HG03565 (cell line): ENCODE results near the gene CFAP69.
A peak's percentile ranks its signal among the peaks of the same experiment; 100 is the strongest.

Experiments used
- ATAC-seq: cut with Tn5 transposase; IDR thresholded peaks from one replicate; pipeline ENCODE4 v1.9.1; 2021; ENCODE audit warnings: mild to moderate bottlenecking, moderate library complexity; ENCODE audit not compliant: unreplicated experiment

CFAP69 gene

DNA sequence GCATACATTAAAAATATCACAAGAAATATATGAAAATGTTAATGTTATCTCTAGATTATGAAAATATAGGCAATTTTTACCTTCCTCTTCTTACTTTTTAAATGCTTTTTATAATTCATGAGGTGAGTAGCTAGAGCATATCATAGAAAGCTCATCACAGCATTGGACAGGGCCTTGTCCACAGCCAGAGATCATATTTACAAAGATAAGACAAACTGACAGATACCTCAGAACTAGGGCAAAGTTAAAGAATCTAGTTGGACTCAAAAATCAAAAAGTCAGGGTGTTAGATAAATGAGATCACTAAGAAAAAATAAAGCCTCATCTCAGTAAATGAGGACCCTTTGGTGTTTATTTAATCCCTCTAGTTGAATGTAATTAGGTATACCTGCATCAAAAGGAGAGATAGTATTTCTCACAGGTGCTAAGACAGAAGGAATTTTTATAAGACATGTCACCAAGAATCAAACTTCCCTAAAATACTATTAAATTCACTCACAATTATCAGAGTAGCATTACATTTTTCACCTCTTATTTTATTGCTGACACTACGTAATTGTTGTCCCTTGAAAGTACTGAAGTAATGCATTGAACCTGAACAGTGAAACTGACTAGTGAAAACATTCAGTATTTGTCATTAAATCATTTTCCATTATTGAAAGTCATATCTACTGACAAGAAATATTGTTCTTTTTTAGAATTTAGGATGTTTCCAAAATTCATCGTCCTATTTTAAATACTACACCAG lies 25.6 kb downstream of the CFAP69 start:
- ATAC-seq = no peak

GRCh38 chr7:90271753-90272152 lies 26.8 kb downstream of the CFAP69 start:
- ATAC-seq = no peak

DNA sequence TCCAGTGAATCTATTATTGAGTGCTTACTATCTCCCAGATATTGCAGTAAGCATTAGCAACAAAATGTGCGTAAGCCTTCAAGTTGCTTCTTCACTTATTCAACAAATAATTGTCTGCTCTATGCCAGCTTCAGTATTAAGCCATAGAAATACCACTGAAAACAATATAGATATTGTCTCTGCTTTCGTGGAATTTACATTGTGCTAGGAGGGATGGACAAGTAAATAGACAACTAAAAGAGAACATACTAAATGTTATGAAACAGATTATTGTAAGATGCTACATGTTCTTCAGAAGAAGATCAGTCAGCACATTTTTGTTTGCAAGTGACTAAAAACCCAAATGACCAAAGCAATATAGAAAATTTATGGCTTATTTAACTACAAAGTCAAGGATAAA lies 27.3 kb downstream of the CFAP69 start:
- no peak for ATAC-seq

GRCh38 chr7:90274161-90274560 lies 29.2 kb downstream of the CFAP69 start:
- no peak for ATAC-seq

DNA sequence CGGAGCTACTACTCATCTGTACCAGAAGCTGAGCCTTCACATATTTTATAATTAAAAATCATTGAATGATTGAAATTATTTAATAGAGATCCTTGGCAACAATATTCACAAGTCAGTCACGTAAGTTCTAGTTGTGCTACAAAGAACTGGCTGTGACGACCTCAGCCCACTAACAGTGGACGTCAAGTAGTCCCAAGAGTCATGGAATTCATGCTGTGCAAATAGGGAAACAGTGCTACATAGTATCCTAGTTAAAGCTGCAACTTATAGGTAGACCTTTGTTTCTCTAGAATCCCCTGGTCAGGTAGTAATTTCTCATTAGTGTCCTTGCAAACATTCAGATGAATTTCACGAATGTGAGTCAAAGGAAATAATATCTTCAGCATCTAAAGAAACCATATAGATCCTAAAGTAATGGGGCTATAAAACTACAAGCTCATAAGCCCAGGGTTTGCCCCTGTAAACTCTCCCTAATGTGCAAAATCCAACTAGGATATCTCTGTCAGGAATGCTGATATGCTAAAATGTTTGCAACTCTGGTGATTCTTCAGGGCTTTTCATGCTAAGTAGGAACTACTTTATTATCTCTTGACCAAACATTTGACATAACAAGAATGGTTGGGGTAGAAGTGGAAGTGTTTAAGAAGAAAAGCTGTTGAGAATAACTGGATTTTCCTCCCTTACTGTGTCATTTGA lies 31.2 kb downstream of the CFAP69 start:
- ATAC-seq = no peak

GRCh38 chr7:90288154-90288553 lies 43.2 kb downstream of the CFAP69 start:
- ATAC-seq = no peak

GRCh38 chr7:90290244-90291113 lies 45.5 kb downstream of the CFAP69 start:
- ATAC-seq = no peak

GRCh38 chr7:90298145-90299038 lies 53.4 kb downstream of the CFAP69 start:
- ATAC-seq = peak; percentile 86

- no peak for ATAC-seq
These were observed 58.3 kb downstream of the CFAP69 start for GRCh38 chr7:90303241-90303640.

DNA sequence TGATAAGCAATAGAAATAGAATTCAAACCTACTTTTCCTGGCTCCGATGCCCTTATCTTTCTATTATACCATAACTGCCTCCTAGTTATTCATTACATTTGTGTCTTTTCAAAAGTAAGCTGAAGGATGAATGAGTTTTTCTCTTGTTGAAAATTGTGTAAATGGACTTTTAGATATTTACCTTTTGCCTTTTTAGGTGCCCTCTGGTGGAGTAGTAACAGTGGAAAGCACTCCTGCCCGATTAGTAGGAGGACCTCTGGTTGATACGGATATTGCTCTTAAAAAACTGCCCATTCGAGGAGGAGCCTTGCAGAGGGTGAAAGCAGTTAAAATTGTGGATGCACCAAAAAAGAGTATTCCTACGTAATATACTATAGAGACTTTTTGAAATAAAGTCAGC lies 64.9 kb downstream of the CFAP69 start:
- no peak for ATAC-seq

DNA sequence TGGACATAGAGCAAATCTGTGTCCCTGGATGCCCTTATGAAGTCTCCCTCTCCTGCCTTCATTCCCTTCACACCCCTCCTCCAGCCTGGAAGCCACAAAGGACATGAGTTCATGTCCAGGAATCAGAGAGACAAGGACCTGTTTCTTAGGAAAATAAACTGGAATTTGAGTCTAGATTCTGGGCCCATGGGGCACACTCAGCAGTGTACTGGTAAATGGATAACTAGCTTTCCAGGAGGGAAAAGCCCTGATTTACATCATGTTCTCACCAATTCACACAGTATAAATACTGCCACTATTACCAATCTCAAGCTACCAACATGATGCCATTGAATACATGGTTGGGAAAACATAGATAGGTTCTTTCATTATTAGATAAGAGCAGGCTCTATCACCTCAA lies 66.2 kb downstream of the CFAP69 start:
- no peak for ATAC-seq

DNA sequence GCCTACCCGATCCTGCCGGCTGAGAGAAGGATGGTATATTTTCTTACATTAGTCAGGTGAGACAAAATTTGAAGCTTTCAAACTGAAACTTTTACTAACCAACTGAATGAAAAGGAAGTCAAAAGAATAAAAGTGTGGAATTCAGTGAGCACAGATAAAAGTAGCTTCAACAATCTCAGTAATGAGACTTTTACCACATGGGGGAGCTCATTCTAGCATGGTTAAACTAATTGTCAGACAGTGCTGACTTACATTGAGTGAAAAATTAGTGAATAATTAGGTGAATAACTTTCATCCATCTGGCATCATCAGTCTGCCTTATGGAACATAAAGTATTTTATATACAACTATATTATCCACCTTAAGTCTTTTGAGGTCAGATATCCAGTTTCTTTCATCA lies 67.8 kb downstream of the CFAP69 start:
- ATAC-seq = no peak

DNA sequence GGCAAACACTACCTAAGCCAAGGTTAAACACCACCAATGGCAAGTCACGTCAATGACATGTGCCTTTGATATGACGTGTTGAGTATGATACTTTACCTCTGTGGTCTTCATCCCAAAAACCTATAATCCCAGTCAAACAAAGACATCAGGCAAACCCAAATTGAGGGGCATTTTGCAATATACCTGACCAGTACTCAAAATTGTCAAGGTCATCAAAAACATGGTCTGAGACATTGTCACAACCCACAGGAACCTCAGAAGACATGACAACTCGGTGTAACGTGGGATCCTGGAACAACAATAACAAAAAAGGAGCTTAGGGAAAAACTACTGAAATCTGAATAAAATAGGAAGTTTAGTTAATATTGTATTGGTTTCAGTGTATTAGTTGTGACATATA lies 68.9 kb downstream of the CFAP69 start:
- no peak for ATAC-seq

DNA sequence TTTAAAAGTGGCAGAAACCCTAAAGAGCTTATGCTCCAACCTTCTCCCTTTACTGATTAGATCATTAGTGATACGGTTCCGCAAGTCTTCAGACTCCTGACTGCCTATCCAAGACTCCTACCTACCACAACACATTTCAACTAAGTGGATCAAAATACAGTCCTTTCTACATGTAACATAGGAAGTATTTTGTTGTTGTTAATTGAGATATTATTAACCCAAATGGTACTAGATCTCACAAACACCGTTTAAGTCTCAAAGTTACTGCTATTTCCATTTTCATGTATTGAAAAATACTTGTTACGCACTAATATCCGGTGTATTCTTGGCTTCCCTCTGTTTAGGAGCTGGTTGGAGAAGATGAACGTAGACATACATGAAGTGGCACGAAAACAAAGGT lies 75.0 kb downstream of the CFAP69 start:
- ATAC-seq = no peak

- ATAC-seq = no peak
These were observed 75.4 kb downstream of the CFAP69 start for GRCh38 chr7:90320418-90320800.

DNA sequence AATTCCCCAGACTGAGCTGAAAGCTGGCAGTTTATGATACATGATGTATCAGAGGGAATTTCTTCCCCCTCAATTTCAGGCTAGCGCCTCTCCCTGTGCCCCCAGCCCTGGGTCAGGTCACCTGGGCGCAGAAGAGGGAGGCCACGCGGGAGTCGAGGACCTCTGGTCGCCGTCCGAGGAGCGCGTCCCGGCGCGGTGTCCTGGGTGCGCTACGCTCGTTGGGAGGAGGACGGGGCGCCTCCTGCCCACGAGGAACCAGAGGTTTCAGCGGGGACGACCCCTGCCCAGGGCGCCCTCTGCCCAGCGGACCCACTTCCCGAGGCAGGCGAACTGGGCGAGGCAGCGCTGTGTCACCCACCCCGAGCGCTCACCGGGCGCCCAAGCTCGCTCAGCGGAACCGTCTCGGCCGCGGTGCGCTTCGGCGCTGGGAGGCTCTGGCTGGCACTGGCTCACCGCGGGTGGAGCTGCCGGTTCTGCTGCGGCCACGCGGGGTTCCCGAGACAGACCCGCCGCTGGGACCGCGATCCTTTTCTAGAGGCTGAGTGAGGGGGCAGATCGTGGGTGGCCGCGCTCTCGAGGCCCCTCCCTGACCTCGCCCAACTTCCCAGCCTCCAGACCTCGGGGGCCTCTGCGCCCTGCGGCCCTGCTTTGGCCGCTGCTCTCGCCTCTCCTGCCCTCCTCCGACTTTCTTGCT lies 76.0 kb downstream of the CFAP69 start, which contains the start of gene FAM237B:
FAM237B (minus strand) TSS at position 504 of the 694 bp plus-strand sequence. CDS start 1,556 bp downstream, outside the sequence.
- no peak for ATAC-seq

DNA sequence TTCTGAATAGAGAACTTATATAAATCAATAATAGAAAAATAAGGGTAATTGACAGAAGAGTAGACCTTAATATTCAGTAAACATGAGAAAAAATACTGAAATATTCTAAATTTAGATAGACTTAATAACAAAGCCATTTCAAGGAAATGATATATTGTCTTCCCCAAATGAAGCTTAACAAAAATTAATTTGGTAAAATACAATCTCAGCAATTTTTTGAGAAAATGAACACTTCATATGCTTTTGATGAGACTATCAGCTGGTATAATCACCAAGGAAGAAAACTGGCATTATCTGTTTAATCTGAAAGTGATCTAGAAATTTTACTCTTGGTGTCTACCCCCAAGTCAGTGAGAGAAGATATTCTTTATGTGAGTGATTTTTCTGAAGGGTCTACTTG lies 77.9 kb downstream of the CFAP69 start:
- no peak for ATAC-seq

DNA sequence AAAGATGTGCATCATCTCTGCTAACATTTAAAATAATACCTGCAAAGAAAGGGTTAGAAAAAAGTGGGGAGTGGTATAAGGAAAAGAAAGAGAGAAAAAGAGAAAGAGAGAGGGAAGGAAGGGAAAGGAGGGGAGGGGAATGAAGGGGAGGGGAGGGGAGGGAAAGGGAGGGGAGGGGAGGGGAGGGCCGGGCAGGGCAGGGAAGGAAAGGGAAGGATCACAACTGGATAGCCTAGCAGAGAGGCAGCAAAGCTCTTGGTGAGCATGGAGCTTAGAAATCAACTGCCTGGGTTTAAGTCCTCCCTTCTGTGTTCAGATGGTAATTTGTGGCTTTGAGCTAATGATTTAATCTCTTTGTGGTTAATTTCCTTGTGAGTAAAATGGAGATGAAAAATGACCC lies 81.5 kb downstream of the CFAP69 start:
- no peak for ATAC-seq

DNA sequence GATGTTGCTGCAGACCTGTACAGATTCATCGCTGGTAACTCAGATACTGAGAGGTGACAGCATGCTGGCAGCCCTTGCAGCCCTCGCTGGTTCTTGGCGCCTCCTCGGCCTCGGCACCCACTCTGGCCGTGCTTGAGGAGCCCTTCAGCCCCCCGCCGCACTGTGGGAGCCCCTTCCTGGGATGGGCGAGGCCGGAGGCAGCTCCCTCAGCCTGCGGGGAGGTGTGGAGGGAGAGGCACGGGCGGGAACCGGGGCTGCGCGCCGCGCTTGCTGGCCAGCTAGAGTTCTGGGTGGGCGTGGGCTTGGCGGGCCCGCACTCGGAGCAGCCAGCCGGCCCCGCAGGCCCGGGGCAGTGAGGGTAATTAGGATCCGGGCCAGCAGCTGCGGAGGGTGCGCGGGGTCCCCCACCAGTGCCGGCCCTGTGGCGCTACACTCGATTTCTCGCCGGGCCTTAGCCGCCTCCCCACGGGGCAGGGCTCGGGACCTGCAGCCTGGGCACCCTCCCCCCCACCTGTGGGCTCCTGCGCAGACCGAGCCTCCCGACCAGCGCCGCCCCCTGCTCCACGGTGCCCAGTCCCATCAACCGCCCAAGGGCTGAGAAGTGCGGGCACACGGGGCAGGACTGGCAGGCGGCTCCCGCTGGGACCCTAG lies 89.3 kb downstream of the CFAP69 start:
- ATAC-seq = no peak
